ENCODE measurements around the gene SYDE1. TPM values are rescaled to one million over a fixed set of nuclear protein-coding genes. Genes with fewer than 3 reads are reported as not detected.
A peak's percentile ranks its signal among the peaks of the same experiment; 100 is the strongest.

Gene SYDE1
- total and polyA plus RNA-seq, 2 of the 4 experiments (the other 2 are of a cell fraction): 19.4 to 64.9 TPM

DNA sequence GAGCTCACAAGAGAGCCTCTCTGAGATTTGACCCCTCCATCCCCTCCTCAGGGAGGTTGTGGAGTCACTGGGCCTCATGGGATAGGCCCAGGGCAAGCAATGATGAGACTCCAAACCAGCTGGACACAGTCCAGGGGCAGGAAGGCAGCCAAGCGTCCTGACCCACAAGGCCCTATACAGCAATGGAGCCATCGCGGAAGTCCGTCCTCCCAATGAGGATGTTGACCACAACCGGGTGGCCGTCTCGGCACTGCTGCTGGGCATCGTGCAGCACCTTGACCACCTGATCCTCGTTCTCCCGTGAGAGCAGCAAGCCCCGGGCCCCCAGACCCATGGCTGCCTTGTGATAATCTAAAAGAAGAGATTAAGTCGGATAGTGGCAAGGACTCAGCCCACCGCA lies 7.9 kb downstream of the SYDE1 start:
- Histone ChIP-seq H3K4ac (ENCODE audit: low read depth, low read length) (no peak overlapping the region), H3K27ac (ENCODE audit: insufficient read depth, low read length) (no peak overlapping the region), H3K36me3 (ENCODE audit: control insufficient read depth, insufficient read depth, low read length) (peaks cover 94% of the 10 kb centered on the region), H3K9me1 (ENCODE audit: insufficient read depth, low read length) (peaks cover 10% of the 10 kb centered on the region; the same call in 1 of the 2 replicates), H4K5ac (ENCODE audit: low read depth, low read length) (no peak overlapping the region), H3K4me1 (ENCODE audit: control insufficient read depth, insufficient read depth, low read length) (no peaks in the 10 kb centered on the region; the same call in 1 of the 2 replicates), H2AFZ (replicated peaks; ENCODE audit: low read length, poor library complexity) (peak overlapping the region; percentile 24), H2BK20ac (ENCODE audit: low read depth, low read length) (no peak overlapping the region), H3K4me2 (ENCODE audit: low read depth, low read length) (no peak overlapping the region), H3K9ac (ENCODE audit: low read depth, low read length) (no peak overlapping the region), H3K4me3 (ENCODE audit: insufficient read depth, low read depth, low read length) (no peak overlapping the region), H3K56ac (ENCODE audit: extremely low read depth, insufficient read depth, low read length) (no peak overlapping the region), H3K14ac (replicated peaks; ENCODE audit: low read depth, low read length) (no peak overlapping the region), H2BK120ac (ENCODE audit: low read depth, low read length) (no peak overlapping the region), H3K18ac (ENCODE audit: low read depth, low read length) (no peak overlapping the region), H4K91ac (ENCODE audit: insufficient read depth, low read depth, low read length) (no peak overlapping the region), H3K23ac (ENCODE audit: low read depth, low read length) (no peak overlapping the region), H3K27me3 (ENCODE audit: control insufficient read depth, insufficient read depth, low read length) (no peaks in the 10 kb centered on the region), H2BK5ac (ENCODE audit: low read depth, low read length, poor library complexity, severe bottlenecking) (no peak overlapping the region), H3K79me1 (ENCODE audit: low read depth in 1 of 2, low read length in 2 of 2) (peaks cover 15 to 66% of the 10 kb centered on the region in 2 experiments), H2BK15ac (ENCODE audit: low read depth, low read length) (no peak overlapping the region), H4K20me1 (ENCODE audit: insufficient read depth, low read length) (peaks cover 33% of the 10 kb centered on the region), H2AK9ac (replicated peaks; ENCODE audit: low read depth, low read length, poor library complexity) (peak overlapping the region; percentile 84), H3K9me3 (ENCODE audit: control insufficient read depth, insufficient read depth, low read length) (peaks cover 2% of the 10 kb centered on the region; the same call in 1 of the 2 replicates), H4K8ac (ENCODE audit: low read depth in 2 of 2, low read length in 2 of 2) (no peak overlapping the region), H2AK5ac (ENCODE audit: low read depth, low read length) (no peak overlapping the region)
- DNase-seq (peak; percentile 68), ATAC-seq (ENCODE audit: low read depth) (peak; percentile 61)
- dilution Hi-C loops (cut with HindIII; ENCODE audit: low sequenced_read_pairs, unreplicated experiment) (no loop called here), intact Hi-C loops (cut with micrococcal nuclease) (no loop called here), in situ Hi-C loops (cut with MboI; ENCODE audit: low sequenced_read_pairs) (loop anchor here (10.0 to 25.0 kb wide), 2 partner anchors 140 to 1072 kb away; partner anchors contain the start of genes AP1M1 and FAM32A)
- no peak for TF ChIP-seq MAZ (IDR thresholded peaks at IDR 0.05; ENCODE audit: borderline replicate concordance, low read depth, low read length)
- TF ChIP-seq, protein P1, sequence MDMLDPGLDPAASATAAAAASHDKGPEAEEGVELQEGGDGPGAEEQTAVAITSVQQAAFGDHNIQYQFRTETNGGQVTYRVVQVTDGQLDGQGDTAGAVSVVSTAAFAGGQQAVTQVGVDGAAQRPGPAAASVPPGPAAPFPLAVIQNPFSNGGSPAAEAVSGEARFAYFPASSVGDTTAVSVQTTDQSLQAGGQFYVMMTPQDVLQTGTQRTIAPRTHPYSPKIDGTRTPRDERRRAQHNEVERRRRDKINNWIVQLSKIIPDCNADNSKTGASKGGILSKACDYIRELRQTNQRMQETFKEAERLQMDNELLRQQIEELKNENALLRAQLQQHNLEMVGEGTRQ (IDR thresholded peaks at IDR 0.05; ENCODE audit: low read depth, low read length): no peak
- no peak for TF ChIP-seq SMC3 (IDR thresholded peaks at IDR 0.05; ENCODE audit: low read depth, low read length)
- TF ChIP-seq MAFK (IDR thresholded peaks at IDR 0.05; ENCODE audit: low read depth, low read length): no peak
- TF ChIP-seq, protein P2, sequence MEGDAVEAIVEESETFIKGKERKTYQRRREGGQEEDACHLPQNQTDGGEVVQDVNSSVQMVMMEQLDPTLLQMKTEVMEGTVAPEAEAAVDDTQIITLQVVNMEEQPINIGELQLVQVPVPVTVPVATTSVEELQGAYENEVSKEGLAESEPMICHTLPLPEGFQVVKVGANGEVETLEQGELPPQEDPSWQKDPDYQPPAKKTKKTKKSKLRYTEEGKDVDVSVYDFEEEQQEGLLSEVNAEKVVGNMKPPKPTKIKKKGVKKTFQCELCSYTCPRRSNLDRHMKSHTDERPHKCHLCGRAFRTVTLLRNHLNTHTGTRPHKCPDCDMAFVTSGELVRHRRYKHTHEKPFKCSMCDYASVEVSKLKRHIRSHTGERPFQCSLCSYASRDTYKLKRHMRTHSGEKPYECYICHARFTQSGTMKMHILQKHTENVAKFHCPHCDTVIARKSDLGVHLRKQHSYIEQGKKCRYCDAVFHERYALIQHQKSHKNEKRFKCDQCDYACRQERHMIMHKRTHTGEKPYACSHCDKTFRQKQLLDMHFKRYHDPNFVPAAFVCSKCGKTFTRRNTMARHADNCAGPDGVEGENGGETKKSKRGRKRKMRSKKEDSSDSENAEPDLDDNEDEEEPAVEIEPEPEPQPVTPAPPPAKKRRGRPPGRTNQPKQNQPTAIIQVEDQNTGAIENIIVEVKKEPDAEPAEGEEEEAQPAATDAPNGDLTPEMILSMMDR (conservative IDR thresholded peaks at IDR 0.05; ENCODE audit: low read depth, low read length): no peak
- TF ChIP-seq, protein P3, sequence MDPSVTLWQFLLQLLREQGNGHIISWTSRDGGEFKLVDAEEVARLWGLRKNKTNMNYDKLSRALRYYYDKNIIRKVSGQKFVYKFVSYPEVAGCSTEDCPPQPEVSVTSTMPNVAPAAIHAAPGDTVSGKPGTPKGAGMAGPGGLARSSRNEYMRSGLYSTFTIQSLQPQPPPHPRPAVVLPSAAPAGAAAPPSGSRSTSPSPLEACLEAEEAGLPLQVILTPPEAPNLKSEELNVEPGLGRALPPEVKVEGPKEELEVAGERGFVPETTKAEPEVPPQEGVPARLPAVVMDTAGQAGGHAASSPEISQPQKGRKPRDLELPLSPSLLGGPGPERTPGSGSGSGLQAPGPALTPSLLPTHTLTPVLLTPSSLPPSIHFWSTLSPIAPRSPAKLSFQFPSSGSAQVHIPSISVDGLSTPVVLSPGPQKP (IDR thresholded peaks at IDR 0.05; ENCODE audit: borderline replicate concordance, low read depth, low read length): no peak
- TF ChIP-seq RFX5 (IDR thresholded peaks at IDR 0.05; ENCODE audit: low read depth, low read length): no peak
- no peak for TF ChIP-seq BHLHE40 (IDR thresholded peaks at IDR 0.05; ENCODE audit: low read depth, low read length)
- TF ChIP-seq CEBPB (IDR thresholded peaks at IDR 0.05; ENCODE audit: low read depth, low read length): no peak
- no peak for TF ChIP-seq POLR2A (IDR thresholded peaks at IDR 0.05; ENCODE audit: low read depth, low read length)
- TF ChIP-seq NFE2L2 (IDR thresholded peaks at IDR 0.05; ENCODE audit: low read depth, low read length): no peak
- no peak for TF ChIP-seq MXI1 (IDR thresholded peaks at IDR 0.05; ENCODE audit: borderline replicate concordance, low read depth, low read length)
- TF ChIP-seq RCOR1 (IDR thresholded peaks at IDR 0.05; ENCODE audit: insufficient replicate concordance, low read length): no peak
- no peak for TF ChIP-seq CHD1 (IDR thresholded peaks at IDR 0.05; ENCODE audit: low read depth, low read length)
- no peak for TF ChIP-seq RAD21 (IDR thresholded peaks at IDR 0.05; ENCODE audit: low read length)
- no TSS peak for BruUV-seq (replicated peaks)
- 73% methylated on average over 2 of the region's 13 CpGs; no CpG with 5 or more reads in 1 of the 2 experiments for WGBS, 2 experiments (ENCODE audit: extremely low coverage in 2 of 2, insufficient read length in 1 of 2)
- ChIA-PET CTCF (no interaction called here), POLR2A (ENCODE audit: unreplicated experiment) (interaction anchor here (0.8 kb wide), 1 partner anchor 10 kb away, joined by 3 read pairs; no protein-coding TSS in a partner anchor)

Measured in IMR-90 (cell line).